LNCaP clone FGC (cell line): ENCODE results near the gene HEPACAM2.

Experiments
- DNase-seq: peaks from one replicate; pipeline ENCODE4 v3.0.0-alpha.2; 2011; ENCODE audit warnings: low read depth
- H3K4me3 ChIP-seq: 2 replicates; pipeline ENCODE4 v1.5.1; 2011; ENCODE audit warnings: mild to moderate bottlenecking, low read depth, low read length, control low read depth
- TF ChIP-seq, protein P1 (sequence below): IDR thresholded peaks from 2 replicates; pipeline ENCODE4 v1.5.1; 2012; ENCODE audit warnings: mild to moderate bottlenecking; ENCODE audit not compliant: control insufficient read depth, insufficient read depth; ENCODE audit errors: extremely low read depth

The HEPACAM2 gene

DNA sequence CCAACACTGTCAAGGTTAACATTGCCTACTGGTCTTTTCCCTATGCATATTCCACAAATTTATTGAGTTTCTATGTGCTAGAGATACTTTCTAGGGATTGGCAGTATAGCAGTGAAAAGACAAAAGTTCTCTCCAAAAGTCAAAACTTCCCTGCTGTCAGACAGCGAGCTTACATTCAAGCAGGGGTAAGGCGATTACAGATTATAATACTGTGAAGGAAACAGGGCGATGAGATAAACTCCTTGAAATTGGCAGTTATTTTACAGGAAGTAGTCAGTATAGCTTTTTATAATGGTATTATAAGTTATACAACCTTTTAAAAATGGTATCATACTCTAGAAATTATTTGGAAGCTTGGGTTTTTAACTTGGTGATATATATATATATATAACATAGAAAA is 15.8 kb upstream of the HEPACAM2 start:
- TF ChIP-seq, protein P1, sequence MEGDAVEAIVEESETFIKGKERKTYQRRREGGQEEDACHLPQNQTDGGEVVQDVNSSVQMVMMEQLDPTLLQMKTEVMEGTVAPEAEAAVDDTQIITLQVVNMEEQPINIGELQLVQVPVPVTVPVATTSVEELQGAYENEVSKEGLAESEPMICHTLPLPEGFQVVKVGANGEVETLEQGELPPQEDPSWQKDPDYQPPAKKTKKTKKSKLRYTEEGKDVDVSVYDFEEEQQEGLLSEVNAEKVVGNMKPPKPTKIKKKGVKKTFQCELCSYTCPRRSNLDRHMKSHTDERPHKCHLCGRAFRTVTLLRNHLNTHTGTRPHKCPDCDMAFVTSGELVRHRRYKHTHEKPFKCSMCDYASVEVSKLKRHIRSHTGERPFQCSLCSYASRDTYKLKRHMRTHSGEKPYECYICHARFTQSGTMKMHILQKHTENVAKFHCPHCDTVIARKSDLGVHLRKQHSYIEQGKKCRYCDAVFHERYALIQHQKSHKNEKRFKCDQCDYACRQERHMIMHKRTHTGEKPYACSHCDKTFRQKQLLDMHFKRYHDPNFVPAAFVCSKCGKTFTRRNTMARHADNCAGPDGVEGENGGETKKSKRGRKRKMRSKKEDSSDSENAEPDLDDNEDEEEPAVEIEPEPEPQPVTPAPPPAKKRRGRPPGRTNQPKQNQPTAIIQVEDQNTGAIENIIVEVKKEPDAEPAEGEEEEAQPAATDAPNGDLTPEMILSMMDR = no peak
- no peak overlapping the region for H3K4me3 ChIP-seq
- DNase-seq = no peak

DNA sequence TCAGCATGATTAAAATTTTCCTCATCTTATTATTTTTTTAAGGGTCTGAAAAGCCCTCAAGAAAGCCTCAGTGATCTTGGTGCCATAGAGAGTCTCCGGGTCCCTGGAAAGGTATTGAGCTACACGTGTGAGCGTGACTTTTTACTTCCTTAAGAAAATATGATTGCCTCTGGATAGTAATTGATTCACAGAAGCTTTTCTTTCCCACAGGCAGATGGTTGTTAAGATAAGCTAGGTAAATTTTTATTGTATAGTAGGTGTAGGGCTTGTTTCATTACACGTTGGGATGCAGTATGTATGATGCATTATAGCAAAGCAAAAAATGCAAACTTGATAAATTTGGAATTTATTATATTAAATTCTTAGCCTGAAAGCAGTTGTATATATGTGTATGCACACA is 13.6 kb upstream of the HEPACAM2 start:
- no peak overlapping the region for H3K4me3 ChIP-seq
- TF ChIP-seq, protein P1 = no peak
- DNase-seq = no peak

DNA sequence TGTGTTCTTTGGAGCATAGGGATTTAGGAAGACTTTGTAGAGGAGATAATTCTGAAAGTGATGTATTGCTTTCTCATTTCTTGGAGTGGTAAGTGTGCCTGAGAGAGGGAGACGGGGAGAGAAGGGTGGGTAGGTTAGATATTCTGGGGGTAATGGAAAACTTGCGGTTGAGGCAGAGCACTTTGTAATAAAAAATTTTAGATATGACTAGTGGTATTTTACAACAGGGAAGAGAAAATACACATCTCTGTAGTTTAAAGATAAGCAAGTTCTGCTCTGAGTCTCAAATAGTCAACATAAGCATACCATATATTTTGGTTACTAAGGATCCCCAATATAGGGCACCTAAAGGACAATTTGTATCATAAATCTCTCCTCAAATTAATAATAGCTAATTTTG is 12.5 kb upstream of the HEPACAM2 start:
- no peak for DNase-seq
- no peak overlapping the region for H3K4me3 ChIP-seq
- TF ChIP-seq, protein P1 = no peak

DNA sequence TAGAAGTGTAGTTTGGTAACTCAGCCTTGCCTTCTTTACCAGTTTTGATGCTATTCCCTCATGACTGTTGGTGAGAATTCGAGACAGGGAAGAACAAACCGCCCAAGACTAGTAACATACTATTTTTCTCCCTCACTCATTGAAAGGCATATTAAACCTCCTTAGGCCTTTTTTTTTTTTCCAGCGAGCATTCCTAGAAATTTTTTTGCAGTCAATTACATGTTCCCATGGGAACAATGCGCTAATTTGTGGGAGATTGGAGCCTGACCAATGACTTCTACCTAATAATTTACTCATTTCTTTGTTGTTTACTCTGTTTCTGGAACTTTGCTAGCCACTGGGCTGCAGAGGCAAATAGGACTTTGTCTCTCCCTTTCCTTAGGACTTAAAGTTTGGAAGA is 11.9 kb upstream of the HEPACAM2 start:
- TF ChIP-seq, protein P1 = no peak
- no peak for DNase-seq
- no peak overlapping the region for H3K4me3 ChIP-seq

DNA sequence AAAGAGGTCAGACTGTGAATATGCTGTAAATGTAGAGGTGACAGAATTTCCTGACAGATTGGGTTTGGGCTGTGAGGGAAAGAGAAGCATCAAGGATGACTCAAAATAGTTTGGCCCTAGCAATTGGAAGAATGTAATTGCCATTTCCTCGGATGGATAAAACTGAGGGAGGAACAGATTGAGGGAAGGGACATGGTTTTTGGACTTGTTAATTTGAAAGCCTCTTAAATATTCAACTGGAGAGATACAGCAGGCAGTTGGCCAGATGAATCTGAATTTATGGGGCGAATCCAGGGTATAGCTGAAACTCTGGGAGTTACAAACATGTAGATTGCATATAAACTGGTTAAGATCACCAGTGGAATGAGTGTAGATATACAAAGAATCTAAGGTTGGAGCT is 9.3 kb upstream of the HEPACAM2 start:
- TF ChIP-seq, protein P1 = no peak
- no peak overlapping the region for H3K4me3 ChIP-seq
- no peak for DNase-seq

DNA sequence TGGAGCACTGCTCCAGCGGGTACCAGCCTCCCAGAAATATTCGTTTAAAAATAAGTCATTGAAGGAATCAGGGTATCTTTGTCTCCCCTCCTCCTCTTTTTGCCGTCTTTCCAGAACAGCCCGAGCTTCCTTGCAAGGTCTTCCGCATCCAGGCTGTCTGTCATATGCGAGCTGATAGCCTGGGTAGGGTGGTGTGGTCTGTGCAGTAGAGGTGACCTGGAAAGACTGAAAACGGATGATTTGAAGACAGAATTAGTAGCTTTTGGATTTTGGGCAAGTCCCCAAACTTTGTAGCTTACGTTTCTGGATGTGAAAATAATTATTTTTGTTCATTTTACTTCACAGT is 6.4 kb upstream of the HEPACAM2 start:
- peak overlapping the region; percentile 92 for H3K4me3 ChIP-seq
- DNase-seq = no peak
- TF ChIP-seq, protein P1 = no peak

DNA sequence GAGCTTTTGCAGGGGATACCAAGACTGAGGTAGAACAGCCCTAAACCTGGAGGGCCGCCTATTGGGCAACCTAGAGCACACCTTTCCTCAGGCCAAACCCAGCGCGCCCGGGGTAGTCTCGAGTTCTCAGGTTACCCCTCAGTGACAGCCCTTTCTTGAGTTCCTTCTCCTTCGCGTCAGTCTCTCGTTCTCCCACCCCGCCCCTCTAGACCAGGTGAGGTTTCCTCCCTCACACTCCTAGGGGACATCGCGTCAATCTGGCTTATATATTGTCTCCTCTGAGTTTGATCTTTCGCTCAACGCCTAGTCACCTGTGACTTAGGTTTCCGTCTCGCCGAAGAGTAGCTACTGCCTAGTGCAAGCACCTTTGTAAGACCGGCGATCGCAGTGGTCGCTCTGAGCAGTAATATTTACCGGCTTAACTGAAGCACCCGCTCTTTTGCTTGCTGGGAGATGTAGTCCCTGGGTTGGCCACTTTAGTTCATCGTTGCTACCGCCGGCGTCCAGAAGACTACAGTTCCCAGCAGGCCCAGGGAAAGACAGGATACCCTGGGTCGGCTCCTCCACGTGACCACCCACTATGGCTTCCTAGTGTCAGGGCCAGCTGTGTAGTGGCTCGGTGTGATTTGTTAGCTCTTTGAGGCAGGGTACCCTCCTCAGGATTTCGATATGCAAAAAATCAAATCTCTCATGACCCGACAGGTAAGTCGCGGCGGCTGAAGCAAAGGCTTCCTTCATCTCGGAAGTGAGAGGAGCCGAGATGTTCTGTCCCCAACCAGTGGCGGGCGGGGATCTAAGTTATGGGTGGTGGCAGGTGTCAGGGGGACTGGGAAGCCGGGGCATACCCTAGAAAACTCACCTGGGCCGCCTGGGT is 5.8 kb upstream of the HEPACAM2 start, which contains the start of gene VPS50:
TSS of gene VPS50 (plus strand) at position 568 of the 874 bp plus-strand sequence. CDS start at position 670, 102 bp downstream.
- peak; percentile 92 for DNase-seq
- TF ChIP-seq, protein P1 = 0 out of 2 replicates have a peak, but pooled peaks have one; percentile 4
- peak within 1 kb of the TSS; percentile 92 for H3K4me3 ChIP-seq
